HS-27A (cell line): ENCODE results near the gene LMTK3.
"Not testable (repeated sequence)": the region's sequence is repeated elsewhere in the genome, so short reads cannot be mapped to it uniquely, and the experiment has no call there.

Source experiments
- DNase-seq: peaks from one replicate; pipeline ENCODE4 v3.0.0-alpha.2; 2012; ENCODE audit warnings: low read depth, missing footprints

Gene LMTK3

DNA sequence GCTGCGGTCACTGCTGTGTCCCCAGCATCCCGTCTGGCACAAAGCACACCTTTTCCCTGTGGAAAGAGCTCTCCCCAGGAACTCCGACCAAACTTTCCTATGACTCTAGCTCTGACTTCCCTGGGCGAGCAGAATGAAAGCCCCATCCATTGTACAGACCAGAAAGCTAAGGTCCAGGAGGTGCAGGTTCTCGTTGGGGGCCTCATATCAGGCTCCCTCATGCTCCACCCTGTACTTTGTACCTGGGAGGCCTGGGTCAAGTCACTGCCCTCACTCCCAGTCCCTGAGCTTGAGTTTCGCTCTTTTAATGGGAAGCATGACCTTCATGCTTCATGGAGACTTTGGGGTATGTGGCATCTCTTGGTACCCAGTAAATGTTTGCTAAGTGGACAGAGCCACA, 24.1 kb downstream of the LMTK3 start:
- DNase-seq: no peak

DNA sequence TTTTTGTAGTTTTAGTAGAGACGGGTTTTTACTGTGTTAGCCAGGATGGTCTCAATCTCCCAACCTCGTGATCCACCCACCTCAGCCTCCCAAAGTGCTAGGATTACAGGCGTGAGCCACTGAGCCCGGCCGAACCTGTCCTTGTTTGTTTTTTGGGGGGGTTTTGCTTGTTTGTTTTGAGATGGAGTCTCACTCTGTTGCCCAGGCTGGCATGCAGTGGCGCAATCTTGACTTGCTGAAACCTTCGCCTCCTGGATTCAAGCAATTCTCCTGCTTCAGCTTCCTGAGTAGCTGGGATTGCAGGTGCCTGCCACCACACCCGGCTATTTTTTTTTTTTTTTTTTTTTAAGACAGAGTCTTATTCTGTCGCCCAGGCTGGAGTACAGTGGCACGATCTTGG, 24.9 kb downstream of the LMTK3 start:
- not testable (repeated sequence) for DNase-seq

DNA sequence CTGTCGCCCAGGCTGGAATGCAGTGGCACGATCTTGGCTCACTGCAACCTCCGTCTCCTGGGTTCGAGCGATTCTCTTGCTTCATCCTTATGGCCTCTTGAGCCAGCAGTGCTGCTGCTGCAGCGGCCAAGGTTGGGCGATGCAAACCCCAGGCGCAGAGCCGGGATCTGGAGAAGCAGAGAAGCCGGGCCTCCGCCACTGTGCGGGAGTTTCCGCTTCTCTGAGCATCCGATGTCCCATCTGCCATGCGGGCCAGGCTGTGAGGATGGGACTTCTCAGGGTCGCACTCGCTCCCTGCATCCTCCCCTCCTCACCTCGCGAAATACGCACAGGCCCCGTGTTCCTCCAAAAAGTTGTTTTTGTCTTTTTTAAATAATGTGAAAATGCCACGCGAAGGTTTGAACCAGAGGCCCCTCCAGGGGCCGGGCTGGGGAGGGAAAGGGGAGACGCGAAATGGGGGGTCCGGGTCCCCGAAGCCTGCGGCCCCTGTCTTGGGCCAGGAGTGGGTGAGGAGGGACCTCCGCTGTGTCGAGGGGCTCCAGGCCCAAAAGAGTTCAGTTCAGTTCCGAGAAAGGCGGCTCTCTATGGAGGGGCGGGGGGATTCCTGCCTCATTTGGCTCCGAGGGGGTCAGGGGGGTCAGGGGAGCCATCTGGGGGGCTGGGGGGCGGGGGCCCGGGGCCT, 26.6 kb downstream of the LMTK3 start:
- DNase-seq: no peak

DNA sequence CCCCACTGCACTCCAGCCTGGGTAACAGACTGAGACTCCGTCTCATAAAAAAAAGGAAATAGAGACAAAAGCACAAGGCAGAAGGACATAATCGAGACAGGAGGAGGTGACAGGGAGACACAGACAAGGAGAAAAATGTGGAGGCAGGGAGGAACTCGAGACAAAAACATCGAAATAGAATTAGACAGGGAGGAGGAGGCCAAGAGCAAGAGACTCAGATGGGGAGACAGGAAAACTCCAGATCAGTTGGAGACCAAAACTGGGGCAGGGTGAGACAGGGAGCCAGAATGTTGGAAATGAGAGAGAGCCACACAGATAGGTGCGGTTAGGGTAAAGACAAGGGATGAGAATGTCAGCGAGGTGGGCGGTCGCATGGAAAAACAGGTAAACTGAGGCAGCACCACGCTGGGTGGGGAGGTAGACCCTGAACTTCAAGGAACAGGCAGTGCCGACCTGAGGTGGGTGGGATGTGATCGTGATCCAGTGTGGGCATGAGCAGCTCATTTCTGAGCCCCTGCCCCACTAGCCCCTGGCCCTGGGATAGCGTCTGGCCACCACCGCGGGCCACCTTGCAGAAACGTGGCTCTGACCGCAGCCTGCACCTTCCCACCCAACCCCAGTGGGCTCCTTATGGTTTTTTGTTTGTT, 27.3 kb downstream of the LMTK3 start:
- DNase-seq: no peak

DNA sequence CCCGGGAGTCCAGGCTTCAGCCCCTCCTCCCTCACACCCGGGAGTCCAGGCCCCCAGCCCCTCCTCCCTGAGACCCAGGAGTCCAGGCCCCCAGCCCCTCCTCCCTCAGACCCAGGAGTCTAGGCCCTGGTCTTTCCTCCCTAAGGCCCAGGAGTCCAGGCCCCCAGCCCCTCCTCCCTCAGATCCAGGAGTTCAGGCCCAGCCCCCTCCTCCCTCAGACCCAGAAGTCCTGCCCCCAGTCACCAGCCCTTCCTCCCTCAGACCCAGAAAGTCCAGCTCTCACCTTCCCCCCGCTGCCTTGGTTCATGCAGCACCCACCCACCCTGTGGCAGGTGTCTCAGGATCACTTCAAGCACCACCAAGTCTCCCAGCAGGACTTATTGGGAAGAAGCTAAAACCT, 28.3 kb downstream of the LMTK3 start:
- DNase-seq: no peak

DNA sequence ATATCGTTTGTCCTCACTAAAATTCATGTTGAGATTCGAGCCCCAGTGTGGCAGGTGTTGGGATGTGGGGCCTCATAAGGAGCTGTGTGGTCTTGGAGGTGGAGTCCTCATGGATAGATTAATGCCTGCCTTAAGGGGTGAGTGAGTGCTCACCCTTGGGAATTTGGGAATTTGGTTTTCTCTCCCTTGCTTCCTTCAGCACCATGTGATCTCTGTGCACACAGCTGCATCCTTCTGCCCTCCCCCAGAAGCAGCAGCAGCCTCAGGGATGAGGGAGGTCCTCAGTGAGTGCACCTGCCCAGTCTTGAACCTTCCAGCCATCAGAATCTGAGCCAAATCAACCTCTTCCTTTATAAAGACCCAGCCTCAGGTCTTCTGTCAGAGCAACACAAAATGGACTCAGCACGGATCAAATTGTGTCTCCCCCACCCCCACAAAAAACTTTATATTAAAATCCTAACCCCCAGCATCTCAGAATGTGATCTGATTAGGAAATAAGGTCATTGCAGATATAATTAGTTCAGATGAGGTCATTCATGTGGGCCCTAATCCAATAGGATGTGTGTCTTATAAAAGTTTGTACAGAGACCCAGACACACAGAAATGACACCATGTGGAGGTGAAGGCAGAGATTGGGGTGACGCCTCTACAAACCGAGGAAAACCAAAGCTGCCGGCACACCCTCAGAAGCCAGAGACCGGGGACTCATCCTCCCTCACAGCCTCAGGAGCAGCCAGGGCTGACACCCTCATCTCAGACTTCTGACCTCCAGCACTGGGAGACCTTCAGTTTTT, 29.6 kb downstream of the LMTK3 start:
- no peak for DNase-seq

DNA sequence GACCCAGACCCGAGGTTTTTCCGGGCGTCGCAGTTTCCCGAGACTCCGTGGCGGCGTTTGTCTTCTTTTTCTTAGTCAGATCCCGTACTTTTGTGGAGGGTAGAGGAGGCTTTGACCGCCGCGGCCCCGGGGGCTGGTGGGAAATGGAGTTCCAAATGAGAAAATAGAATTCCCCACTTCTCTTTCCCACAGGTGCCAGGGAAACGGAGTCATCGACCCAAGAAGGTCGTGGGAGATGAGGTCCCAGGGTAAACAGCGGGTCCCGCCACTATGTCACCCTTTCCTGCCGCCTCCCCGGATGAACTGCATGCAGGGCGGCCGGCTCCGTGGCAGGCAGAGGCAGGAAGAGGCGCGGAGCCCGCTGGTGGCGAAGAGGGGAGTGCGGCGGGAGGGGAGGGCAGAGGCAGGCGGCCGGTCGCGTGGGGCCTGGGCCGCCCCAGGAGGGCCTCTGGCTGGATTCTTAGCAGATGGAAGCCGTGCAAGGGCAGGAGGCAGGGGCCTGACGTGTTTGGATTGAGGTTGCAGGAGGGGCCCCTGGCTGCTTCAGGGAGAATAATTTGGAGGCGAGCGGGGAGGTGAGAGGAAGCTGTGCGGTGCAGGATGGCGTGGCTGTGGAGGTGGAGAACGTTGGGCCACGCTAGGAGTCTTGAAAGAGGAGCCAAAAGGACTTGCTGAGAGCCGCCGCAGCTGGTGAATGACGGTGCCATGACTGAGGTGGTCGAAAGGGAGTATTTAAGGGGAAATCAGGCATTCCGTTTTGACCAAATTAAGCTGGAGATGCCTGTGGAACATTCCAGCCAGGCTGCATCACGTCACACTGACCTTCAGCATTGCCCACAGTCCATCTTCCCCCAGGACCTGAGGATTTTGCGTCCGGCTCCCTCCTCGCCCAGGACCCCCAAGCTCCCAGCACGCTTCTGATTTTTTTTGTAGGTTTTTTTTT, 30.8 kb downstream of the LMTK3 start:
- DNase-seq: no peak

DNA sequence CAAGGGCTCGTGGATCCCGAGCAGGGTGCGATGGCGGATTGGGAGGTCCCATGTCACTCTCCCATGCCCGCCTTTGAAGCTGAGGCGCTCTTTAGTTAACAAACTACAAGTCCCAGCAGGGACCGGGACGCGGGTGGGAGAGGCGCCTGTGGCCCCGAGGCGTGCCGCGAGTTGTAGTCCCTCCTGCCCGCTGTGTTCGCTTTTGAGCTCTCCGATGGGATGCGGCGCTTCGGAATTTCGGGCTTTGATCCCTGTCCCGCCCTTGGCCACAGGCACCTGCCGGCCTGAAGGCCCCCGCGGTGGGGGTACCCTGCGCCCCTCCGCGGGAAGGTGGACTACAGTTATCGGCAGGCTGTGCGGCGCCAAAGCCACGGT, 31.5 kb downstream of the LMTK3 start:
- no peak for DNase-seq

DNA sequence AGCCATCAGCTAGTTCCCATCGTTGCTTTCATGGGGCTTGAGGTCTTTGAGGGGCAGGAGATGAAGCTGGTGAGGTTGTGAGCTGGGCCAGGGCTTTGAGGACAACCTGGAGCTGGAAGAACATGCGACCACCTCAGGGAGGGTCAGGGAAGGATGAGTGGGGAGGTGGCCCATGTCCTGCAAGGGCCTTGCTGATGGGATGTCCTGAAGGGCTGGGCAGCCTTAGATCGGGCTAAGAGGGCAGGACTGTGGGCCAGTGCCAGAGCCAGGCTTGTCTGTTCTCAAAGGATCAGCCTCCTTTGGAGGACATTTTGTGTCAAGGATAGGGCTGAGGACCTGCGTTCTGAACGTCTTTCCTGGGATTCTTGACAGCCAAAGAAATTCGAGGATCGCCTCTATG, 31.9 kb downstream of the LMTK3 start:
- no peak for DNase-seq

DNA sequence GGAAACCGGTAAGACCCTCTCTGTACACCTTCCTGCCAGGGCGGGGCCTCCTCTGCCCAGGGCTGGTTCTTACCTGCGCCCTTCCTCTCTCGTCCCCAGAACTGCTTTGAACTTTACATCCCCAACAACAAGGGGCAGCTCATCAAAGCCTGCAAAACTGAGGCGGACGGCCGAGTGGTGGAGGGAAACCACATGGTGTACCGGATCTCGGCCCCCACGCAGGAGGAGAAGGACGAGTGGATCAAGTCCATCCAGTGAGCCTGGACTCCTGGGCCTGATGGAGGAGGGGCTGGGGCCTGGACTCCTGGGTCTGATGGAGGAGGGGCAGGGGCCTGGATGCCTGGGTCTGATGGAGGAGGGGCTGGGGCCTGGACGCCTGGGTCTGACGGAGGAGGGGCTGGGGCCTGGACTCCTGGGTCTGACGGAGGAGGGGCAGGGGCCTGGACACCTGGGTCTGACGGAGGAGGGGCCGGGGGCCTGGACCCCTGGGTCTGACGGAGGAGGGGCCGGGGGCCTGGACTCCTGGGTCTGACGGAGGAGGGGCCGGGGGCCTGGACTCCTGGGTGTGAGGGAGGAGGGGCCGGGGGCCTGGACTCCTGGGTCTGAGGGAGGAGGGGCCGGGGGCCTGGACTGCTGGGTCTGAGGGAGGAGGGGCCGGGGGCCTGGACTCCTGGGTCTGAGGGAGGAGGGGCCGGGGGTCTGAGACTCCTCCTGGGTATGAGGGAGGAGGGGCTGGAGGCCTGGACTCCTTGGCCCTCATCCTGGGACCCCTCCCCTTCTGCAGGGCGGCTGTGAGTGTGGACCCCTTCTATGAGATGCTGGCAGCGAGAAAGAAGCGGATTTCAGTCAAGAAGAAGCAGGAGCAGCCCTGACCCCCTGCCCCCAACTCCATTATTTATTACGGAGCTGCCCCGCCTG, 33.0 kb downstream of the LMTK3 start:
- no peak for DNase-seq

DNA sequence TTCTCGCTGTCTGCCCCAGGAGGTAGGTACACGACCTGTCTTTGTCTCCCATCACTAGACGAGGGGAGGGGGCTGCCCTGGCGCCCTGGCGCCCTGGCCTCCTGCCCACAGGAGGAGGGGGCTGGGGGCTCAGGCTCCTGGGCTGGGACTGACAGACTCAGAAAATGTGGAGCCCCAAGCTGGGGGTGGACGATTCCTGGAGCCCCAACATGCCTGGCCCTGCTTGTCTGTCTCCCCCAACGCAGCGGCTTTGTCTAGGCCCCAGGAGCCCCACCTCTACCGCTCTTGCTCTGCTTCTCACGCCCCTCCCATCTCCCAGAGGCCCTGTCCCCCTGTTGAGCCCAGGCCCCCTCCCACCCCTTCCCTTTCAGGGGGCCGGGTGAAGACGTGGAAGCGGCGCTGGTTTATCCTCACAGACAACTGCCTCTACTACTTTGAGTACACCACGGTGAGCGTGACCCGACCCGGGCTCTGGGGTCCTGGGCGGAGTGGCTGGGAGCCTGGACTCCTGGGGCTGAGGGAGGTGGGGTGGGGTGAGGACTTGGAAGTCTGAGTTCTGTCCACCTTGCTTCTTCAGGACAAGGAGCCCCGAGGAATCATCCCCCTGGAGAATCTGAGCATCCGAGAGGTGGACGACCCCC, 33.8 kb downstream of the LMTK3 start:
- no peak for DNase-seq

DNA sequence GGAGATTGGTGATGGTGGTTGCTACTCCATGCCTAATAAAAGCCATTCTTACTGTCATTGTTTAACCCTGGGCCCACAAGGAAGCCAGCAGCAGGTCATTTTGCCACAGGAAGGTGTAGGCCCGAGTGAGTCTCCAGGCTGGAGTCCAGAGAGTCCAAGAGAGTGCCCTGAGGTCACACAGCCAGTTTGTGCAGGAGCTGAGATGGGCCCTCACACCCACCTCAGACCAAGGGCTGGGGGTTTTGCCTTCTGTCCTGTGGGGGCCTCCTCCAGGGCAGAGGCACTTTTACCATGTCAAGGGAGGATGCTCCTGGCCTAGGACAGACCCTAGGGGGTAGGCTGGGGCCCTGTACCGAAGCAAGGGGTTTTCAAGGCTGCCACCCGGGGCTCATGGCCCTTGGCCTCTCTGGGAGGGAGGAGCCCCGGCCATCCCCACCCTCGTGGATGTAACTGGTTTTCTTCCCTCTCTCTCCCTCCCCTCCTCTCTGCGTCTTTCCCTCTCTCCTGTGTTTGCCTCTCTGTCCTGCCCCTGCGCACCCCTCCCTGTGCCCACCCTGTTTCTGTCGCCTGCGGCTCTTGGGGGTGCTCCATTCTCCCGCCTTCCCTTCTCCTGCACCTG, 34.5 kb downstream of the LMTK3 start:
- no peak for DNase-seq

DNA sequence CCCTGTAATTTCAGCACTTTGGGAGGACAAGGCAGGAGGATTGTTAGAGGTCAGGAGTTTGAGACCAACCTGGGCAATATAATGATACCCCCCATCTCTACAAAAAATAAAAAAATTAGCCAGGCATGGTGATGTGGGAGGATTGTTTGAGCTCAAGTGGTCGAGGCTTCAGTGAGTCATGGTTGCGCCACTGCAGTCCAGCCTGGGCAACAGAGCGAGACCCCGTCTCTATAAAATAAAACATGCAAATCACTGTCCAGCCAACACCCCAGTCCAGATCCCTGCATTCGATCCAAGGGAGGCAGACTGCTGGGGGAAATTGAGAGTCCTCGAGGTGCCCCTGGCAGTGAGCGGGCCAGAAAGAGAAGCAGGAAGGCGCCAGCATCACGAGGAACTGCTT, 35.5 kb downstream of the LMTK3 start:
- no peak for DNase-seq

DNA sequence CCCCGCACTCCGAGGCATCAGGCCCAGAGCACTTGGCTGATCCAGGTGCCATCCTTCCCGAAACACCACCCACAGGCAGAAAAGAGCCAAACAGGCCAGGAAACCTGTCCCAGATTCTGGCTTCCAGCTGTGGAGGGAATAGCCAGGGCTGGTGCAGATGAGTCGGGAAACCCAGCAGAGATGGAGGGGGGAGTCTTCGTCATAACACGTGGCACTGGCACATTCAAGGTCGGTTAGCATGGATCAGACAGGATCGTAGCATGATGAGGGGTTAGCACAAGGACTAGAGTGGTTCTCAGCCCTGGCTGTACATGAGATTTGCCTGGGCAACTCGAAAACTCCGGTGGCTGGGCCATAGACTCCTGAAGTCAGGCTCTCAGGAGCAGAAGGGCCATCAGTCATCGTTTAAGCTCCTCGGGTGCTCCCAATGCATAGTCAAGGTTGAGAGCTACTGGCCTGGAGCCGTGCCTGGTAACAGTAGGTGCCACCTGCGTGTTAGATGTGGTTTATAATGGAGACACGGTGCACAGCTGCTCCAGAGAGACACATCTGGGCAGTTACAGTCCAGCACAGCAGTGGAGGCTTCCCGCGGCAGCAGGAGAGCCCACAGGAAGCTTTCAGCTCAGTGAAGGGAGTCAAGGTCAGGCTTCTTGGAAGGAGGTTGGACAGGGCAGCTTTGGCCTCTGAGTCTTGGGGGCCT, 36.1 kb downstream of the LMTK3 start:
- no peak for DNase-seq

DNA sequence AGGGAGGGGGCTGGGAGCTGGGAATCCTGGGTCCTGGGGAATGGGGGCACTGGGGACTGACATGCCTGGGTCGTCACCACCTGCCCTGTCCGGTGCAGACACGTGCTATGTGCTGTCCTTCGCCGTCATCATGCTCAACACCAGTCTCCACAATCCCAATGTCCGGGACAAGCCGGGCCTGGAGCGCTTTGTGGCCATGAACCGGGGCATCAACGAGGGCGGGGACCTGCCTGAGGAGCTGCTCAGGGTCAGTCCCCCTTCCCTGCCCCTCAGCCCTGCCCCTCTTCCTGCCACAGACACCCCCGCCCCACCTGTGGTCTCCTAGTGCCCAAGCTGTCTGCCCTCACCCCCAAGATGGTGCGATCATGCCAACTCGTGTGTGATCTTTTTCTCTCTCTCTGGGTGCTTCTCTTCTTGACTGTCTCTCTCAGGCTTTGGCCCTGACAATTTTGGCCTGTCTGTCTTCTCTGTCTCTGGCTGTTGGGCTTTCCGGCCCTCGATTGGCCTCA, 37.5 kb downstream of the LMTK3 start:
- DNase-seq: no peak

DNA sequence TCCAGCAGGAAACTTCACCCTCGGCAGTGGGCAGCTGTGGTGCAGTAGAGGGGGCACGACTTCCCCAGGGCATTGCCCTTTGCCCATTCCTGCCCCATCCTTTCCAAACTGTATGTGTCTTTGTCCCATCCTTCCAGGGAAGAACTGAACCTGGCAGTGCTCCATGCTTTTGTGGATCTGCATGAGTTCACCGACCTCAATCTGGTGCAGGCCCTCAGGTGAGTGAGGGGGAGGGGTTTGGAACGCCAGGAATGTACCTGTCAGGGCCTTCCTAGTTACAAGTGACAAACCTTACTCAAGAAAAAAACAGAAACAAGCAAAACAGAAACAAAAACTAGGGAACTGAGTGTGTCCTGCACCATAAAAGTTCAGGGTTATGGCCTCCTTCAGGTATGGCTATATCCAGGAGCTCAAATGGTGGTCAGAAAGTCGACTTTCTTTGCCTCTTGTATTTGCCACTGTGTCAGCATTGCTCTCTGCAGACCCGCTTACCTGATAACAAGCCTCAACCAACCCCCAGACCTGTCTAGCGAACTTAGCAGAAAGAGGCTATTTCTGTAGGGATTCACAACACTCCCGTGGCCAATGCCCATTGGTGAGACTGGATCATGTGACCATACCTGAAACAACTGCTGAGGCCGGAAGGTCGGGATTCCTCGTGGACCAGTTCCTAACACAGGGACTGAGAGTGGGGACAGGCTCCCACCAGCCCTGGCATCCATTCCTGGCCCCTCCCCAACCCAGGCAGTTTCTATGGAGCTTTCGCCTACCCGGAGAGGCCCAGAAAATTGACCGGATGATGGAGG, 38.3 kb downstream of the LMTK3 start:
- no peak for DNase-seq

DNA sequence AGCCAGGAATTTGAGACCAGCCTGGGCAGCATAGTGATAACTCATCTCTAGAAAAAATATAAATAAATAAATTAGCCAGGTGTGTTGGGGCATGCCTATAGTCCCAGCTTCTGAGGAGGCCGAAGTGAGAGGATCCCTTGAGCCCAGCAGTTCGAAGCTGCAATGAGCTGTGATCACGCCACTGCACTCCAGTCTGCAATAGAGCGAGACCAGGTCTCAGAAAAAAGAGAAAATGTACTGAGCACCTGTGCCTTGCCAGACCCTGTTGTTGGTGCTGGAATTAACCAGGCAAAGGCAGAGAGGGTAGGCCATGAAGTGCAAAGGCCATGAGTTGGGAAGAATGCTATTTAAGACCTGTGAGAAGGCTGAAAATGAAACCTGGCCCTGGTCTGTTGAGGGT, 39.8 kb downstream of the LMTK3 start:
- DNase-seq: no peak

DNA sequence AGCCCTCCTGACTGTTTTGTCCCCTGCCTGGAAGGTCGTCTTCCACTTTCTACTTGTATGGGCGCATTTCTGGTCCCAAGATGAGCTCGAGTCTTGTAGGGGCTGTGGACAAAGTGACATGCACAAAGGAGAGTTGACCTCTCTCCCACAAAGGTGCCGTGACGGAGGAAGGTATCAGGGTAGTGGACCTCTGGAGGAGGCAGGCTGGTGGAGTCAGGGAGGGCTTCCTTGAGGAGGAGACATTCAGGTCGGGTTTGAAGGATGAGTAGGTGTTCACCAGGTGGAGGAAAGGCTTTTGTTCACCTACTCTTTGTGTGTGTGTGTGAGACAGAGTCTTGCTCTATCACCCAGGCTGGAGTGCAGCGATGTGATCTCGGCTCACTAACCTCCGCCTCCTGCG, 40.8 kb downstream of the LMTK3 start:
- DNase-seq: no peak
